SK-N-SH treated with all-trans-retinoic acid at 6 μM for 48 hours (cell line): ENCODE data around the gene SREK1.

Source experiments
- BACH2 ChIP-seq: fragments of 250-450 bp; sonication (Bioruptor Pico); IDR thresholded peaks from 2 replicates; pipeline ENCODE4 v1.9.0; 2021; ENCODE audit warnings: mild to moderate bottlenecking, borderline replicate concordance
- GLIS3 ChIP-seq: fragments of 250-450 bp; sonication (Bioruptor Pico); IDR thresholded peaks from 2 replicates; pipeline ENCODE4 v1.5.0; 2020; ENCODE audit warnings: mild to moderate bottlenecking, moderate library complexity
- TCF4 ChIP-seq: fragments of 250-450 bp; sonication (Bioruptor Pico); IDR thresholded peaks from 2 replicates; pipeline ENCODE4 v1.8.0; 2021; ENCODE audit warnings: mild to moderate bottlenecking, moderate library complexity, borderline replicate concordance
- ZFP3 ChIP-seq: fragments of 250-450 bp; sonication (Bioruptor Pico); IDR thresholded peaks from 2 replicates; pipeline ENCODE4 v1.5.0; 2020; ENCODE audit warnings: mild to moderate bottlenecking, moderate library complexity

- TF ChIP-seq ZFP3 (no peak), GLIS3 (CRISPR knock-in tag) (no peak), TCF4 (CRISPR knock-in tag) (no peak), BACH2 (CRISPR knock-in tag) (no peak)
Measured at GRCh38 chr5:66180282-66181155, 36.4 kb downstream of the SREK1 start.
